Measurements from ENCODE around the gene PRADC1.

Gene PRADC1

DNA sequence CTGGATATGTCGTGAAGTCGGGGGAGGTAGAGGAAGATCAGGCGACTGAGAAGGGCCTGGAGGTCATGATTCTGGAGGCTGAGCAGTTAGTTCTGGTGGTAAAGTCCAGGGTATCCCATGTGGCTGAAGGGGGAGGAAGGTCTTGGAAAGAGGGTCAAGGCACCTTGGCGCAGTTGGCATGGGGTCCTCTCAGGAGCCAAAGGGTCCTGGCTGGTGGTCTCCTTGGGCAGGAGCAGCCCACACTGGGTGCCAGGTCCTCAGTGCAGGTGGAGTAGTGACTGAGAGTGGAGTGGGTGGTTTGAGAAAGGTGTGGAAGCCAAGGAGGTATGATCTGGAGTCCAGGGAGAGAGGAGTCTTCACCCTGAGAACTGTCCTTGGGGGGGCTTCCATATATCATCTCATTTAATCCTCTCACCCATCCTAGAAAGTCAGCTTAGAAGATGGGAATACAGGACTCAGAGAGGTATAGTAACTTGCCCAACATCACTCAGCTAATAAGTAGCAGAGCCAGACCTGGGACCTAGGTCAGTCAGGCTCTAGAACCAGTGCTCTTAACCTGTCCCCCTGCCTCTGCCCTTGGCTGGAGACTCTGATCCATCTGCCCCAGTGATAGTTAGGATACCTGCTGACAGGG lies 26.8 kb upstream of the PRADC1 start:
- no peak for FAIRE-seq
- DNase-seq (ENCODE audit: extremely low spot score, insufficient read length, low read depth) = no peak

DNA sequence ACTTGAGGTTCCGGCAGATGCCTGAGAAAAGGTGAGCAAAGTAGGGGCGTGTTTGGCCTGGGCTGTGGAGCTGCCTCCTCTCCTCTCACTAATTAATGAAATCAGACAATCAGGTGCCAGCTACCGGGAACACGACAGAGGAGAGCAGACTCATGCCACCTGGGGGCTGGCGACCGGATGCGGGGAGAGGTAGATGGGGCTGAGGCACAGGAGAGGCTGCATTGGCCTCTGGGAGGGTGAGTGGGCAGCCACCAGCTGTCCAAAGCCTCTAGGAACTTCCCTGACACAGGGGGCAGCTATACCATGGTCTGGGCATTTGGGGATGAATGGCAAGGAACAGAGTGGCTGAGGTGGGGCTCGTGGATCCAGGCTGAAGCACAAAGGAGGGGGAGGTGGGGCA lies 26.2 kb upstream of the PRADC1 start:
- FAIRE-seq (no peak), DNase-seq (ENCODE audit: extremely low spot score, insufficient read length, low read depth) (no peak)

DNA sequence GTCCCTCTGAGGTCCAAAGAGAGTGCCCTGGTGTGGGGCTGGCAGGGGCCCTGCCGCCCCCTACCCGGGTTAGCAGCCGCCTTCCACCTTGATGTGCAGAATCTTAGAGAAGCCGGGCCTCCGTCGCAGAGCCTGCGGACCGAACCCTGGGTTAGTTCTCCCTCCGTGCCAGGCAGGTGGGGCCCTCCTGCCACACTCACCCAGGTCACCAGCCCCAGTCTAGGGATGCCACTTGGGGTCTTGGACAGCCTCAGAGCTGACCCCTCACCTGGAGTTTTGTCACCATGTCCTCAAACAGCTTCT lies 25.8 kb upstream of the PRADC1 start:
- DNase-seq (ENCODE audit: extremely low spot score, insufficient read length, low read depth) = no peak
- FAIRE-seq = no peak

DNA sequence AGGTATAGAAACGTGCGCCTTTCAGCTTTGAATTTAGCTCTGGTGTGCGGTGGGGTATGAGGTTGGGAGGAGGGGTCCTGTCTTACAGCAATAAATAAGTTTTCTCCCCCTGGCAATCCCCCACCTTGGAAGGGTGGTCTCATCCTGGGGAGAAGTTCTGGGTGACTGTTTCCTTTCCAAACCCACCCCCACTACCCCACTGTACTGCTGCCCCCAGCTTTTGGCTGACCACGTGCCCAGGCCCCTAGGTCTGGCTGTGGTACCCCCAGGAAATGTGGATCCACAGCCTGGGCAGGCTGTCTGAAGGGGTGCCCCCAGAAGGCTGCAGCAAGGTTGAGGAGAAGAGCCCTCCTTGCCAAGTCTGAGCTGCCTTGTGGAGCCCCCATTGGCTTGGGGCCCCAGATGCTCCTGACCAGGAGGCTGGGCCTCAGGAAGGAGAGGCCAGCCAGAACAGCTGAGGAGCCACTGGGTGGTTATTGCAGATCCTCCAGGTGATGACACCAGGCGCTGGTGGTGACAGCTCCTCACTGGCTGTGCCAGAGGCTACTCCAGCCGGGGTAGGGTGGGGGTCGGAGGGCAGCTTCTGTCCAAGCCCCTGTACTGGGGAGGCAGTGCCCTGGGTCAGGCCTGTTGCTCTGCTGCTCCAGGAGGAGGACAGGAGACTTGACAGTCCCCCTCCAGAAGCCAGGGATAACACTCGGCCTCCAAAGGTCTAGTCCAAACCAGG lies 25.3 kb upstream of the PRADC1 start:
- DNase-seq (ENCODE audit: extremely low spot score, insufficient read length, low read depth) = no peak
- no peak for FAIRE-seq

DNA sequence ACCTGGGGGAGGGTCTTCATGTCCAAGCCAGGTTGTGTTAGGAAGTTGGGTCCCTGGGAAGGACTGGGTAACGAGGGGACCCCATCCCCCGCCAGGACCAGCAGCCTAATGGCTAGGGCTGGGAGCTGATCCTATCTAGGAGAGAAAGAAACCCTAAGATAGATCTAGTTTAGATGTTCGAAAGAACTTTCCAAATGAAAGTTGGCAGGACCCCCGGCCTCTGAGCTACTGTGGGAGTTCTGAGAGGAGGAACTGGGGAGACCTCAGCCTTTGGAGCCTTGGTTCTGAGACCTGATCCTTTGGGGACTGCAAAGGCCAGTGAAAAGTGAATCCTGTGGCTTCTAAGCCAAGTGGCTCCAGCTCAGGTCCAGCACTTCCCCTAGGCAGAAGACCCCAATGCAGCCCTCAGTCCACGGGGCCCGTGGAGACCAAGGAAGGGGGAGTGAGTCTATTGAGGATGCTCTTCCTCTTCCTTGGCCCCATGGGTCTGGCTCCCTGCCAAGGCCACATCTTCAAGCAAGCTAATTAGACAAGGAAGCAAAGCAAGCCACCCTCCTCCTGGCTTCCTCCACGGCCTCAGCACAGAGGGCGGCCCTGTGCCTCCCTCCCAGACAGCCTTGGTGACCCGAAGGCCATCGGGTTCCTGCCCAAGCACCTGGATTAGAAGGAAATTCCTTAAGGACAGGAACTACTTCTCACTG lies 24.5 kb upstream of the PRADC1 start:
- no peak for DNase-seq (ENCODE audit: extremely low spot score, insufficient read length, low read depth)
- no peak for FAIRE-seq

DNA sequence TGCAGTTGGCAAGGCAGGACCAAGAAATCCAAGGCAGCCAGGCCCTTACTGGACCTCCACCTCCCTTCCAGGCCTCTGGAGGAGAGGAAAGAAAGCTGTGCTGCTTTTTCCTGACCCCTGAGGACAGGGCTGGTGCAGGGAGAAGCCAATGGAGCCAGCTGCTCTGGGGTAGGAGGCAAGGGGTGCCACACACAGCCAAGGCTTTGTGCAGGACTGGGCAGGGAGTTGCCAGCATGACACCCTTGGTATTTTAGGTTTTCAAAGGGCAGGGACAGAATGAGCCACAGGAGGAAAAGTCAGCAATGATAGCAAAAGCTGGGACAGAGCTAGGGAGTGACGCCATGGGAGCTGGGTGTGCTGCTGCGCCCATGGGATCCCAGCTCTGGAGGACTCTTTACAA lies 24.0 kb upstream of the PRADC1 start:
- DNase-seq (ENCODE audit: extremely low spot score, insufficient read length, low read depth) (no peak), FAIRE-seq (no peak)

DNA sequence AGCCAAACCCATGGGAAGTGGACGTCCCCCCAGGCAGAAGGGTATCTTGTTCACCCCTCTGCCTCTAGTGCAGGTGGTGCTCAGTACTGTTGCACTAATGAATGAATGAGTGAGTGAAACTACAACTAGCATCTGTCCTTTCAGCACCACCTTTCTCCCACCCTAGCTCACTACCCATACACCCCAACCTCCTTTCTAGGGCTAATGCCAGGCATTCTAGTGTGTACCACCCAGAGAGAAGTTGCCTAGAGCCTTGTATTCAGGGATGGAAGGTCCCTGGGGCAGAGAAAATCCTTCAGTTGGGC lies 23.5 kb upstream of the PRADC1 start:
- no peak for DNase-seq (ENCODE audit: extremely low spot score, insufficient read length, low read depth)
- FAIRE-seq = no peak

DNA sequence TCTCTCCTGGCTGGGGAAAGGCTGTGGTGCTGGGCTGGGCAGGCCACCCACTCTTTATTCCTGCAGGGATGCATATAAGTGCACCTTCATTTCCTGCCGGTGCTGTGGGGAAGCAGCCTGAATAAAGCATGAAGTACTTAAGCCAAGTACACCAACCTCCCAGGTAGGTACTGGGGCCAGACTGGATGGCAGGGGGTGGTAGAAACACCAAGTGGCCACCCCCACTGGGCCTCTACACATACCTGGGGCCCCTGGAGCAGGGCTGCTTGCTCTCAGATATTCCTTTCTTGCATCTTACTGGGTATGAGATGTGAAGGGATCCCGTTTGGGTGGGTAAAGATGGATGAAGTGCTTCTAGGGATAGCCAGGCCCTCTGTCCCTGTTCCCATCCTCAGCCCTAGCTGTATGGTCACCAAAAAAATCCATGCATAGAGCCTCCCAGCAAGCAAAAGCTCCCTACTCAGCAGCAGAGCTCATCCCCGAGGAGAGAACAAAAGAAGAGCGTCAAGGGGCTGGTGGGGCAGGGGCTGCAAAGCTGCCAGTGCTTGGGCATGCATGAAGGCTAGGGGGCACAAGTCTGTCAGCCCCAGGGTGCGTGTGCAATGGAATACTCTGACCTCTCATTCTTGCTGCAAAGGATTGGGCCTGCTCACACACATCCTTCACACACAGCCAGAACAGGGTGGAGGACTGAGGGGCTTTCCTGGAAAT lies 23.0 kb upstream of the PRADC1 start:
- DNase-seq (ENCODE audit: extremely low spot score, insufficient read length, low read depth) (no peak), FAIRE-seq (no peak)

DNA sequence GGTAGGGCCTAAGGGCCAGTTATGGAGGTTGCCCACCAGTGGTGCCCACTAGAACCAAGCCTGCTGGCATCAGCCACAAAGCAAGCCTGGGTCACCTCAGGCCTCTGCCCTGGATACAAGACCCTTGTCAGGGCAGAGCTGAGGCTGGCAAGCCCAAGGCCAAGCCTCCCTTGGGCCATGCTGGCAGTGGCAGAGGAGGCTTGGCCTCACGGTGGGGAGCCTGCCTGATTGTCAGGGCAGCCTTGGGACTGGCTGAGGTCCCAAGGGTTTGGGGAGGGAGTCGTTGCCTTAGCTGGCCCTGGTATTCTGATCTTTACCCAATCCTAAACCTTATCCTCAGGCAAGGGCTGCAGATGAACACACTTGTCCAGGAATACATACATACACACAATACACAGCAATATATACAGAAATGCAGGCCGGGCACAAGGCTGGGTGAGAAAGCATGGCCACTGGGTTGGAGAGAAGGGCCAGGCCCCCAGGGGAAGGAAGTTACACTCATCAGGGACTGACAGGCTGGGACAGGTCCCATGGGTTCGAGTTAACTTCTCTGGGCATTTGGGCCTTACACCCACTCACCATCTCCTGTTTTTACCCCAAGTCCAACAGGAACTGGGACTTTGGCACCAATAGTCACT lies 22.1 kb upstream of the PRADC1 start:
- no peak for DNase-seq (ENCODE audit: extremely low spot score, insufficient read length, low read depth)
- FAIRE-seq = no peak

DNA sequence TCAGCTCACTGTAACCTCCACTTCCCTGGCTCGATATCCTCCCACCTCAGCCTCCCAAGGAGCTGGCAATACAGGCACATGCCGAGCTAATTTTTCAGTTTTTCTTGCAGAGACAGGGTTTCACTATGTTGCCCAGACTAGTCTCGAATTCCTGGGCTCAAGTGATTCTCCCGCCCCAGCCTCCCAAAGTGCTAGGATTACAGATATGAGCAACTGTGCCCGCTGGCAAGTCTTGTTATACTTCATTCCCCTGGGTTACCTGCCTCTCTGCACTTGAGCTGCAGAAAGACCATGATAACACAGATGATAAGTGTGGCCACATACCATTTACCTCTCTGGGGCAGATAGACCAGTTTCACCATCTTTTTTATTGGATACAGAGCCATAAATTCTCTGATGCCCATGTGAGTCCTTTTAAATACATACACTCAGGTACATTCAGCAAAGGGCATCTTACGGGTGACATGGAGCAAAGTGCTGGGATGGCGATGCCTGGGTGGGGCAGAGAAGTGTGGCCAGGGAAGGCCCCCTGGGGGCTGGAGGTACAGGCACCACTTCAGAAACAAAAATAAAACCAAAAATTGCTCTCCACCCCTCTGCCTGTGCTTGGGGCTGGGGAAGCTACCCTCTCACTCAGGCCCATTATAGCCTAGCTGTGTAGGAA lies 21.4 kb upstream of the PRADC1 start:
- no peak for FAIRE-seq
- no peak for DNase-seq (ENCODE audit: extremely low spot score, insufficient read length, low read depth)

DNA sequence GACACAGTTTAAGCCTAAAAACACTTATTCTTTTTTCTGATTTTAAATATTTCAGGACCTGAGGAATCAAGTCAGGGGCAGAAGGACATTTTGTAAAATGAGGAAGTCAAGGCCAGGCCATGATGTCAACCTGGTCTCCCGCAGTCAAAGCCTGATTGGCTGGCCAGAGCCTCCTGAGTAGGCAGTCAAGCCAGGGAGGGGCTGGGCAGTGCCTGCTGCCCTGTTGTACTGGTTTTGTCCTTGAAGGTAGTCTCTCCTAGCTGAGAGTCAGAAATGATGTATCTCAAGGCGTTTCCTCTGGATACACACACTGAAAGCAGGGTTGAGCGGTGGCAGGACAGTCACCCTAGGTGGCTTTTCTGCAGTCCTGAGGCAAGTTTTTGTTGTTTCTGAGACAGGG lies 20.9 kb upstream of the PRADC1 start:
- DNase-seq (ENCODE audit: extremely low spot score, insufficient read length, low read depth) = no peak
- no peak for FAIRE-seq

DNA sequence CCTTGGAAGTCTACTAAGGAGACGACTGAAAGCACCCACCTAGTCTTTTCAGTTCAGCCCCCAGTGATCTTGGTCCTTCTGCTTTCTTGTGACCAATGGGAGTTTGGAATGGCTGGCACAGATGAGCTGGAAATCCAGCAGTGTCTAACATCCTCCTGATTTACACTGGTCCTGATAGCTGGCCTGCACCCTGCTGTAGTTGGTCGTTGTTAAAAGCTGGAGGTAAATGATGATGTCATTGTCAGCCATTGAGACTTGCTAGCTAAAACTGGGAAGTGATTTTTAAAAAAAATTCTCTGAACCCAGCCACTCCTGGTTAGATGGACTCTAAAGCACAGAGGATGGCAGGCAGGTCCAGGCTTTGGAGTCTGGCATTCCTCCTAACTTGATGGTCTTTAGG lies 20.4 kb upstream of the PRADC1 start:
- no peak for FAIRE-seq
- DNase-seq (ENCODE audit: extremely low spot score, insufficient read length, low read depth) = no peak

DNA sequence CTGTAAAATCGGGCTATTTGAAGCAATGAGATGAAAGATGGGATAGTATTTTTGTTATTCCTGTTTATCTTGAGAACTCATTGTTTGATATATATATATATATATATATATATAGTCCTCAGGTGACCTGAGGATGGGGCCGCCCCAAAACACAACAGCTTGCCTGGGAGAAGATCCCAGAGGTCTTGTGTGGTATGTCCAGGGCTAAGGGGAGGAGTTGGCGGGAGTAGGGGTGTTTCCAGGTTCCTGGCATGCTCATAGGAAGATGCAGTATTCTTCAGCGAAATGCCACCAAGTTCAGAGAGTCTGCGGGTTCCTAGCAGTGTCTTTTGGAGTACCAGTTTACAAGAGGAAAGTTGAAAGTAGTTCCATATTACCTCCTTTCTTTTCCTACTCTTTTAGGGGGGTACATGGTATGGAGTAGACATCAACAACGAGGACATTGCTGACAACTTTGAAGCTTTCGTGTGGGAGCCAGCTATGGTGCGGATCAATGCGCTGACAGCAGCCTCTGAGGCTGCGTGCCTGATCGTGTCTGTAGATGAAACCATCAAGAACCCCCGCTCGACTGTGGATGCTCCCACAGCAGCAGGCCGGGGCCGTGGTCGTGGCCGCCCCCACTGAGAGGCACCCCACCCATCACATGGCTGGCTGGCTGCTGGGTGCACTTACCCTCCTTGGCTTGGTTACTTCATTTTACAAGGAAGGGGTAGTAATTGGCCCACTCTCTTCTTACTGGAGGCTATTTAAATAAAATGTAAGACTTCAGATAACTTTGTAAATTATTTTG lies 19.4 kb upstream of the PRADC1 start:
- DNase-seq (ENCODE audit: extremely low spot score, insufficient read length, low read depth) (no peak), FAIRE-seq (no peak)

DNA sequence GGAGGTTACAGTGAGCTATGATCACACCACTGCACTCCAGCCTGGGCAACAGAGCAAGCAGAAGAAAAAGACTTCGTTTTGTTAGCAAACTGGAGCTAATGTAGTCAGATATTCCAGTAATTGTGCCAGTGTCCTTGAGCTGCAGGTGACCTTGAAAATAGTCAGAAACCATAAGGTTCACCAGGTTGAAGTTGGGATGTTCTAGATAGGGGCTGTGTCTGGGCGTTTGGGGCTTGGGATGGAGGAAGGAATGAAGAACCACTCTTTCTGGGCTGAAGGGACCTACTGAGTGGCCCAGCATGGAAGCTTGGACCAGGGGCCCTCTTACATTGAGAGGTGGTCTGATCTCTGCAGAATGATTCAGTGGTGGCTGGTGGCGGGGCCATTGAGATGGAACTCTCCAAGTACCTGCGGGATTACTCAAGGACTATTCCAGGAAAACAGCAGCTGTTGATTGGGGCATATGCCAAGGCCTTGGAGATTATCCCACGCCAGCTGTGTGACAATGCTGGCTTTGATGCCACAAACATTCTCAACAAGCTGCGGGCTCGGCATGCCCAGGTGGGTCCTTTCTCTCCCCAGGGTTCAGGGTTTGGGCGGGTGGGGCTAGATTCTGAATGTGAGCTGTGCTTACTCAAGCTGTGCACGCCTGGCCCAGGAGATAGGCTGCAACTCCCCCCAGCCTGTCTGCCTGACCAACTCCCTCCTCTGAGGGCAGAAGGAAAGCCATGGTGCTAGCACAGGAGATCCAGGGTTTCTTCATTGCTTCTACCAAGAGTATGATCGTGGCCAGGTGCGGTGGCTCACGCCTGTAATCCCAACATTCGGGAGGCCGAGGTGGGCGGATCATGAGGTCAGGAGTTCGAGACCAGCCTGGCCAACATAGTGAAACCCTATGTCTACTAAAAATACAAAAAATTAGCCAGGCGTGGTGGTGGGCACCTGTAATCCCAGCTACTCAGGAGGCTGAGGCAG lies 18.1 kb upstream of the PRADC1 start:
- no peak for DNase-seq (ENCODE audit: extremely low spot score, insufficient read length, low read depth)

DNA sequence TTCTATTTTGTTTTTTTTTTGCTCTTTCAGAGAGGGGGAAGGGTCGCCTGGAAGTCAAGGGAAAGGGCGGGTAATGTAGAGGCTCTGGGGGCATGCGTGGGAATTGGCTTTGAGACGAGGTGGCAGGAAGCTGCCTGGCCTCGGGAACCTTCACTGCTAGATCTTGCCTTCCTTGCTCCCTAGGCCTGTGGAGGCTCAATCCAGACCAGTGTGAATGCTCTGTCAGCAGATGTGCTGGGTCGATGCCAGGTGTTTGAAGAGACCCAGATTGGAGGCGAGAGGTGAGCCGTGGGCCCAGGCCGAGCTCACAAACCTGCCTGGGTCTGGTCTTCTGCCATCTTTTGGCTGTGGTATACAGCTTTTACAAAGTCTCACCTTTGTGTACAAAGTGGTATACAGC lies 16.6 kb upstream of the PRADC1 start:
- FAIRE-seq = no peak
- no peak for DNase-seq (ENCODE audit: extremely low spot score, insufficient read length, low read depth)

More for the DNA sequence above, 18.1 kb upstream of the PRADC1 start:
- FAIRE-seq = no peak

DNA sequence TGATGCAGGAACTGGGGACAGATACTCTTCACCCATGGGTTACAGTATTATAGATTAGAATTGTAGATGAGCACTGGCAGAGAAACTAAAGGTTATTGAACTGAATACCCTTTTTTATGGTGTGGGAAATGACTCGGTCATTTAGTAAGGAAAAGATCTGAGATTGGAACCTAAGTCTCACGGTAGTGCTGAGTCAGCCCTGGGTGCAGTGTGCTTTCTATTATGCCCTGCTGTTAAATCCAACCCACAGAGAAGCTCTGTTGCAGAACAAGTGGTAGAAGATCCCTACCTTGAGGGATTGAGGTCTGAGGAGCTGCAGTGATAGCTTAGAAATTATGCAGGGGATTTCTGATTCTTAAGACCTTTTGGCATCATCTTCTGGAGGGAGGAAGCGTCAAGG lies 13.8 kb upstream of the PRADC1 start:
- no peak for DNase-seq (ENCODE audit: extremely low spot score, insufficient read length, low read depth)
- FAIRE-seq = no peak

DNA sequence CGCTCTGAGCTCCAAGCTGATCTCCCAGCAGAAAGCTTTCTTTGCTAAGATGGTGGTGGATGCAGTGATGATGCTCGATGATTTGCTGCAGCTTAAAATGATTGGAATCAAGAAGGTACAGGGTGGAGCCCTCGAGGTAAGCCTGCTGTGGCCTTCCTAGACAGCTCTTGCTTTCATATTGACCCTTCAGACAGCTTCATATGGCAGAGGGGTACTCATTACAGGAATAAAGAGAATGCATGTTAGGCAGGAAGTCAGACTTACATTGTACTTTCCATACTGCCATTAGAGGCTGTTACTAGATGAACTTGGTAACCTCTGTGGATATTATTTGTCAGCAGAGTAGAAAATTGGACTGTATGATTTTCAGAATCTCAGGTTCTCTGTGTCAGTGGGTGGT lies 11.5 kb upstream of the PRADC1 start:
- DNase-seq (ENCODE audit: extremely low spot score, insufficient read length, low read depth) = no peak
- no peak for FAIRE-seq

DNA sequence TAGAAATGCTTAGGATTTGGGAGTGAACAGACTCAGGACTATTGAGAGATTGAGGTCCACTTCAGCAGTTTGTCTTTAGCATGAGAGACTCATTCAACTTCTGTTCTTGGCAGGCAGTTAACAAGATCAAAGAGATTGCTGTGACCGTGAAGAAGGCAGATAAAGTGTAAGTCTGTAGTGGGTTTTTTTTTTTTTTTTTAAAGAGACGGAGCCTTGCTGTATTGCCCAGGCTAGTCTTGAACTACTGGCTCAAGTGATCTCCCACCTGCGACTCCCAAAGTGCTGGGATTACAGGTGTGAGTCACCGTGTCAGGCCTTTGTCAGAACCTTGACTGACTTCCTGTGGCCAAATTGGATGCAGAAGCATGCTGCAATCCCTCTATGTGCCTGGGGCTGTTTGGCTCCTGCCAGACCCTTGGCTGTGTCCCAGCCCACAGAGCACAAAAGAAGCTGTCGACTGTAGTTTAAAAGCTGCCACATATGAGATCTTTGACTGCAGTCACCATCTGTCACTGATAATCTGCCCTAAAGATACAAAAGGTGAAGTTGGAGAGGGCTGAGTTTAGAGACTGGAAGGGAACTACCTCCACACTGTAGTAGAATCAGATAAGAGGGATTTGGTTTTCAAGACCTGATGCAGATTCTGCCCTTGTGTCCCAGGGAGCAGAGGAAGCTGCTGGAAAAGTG lies 11.0 kb upstream of the PRADC1 start:
- FAIRE-seq (no peak), DNase-seq (ENCODE audit: extremely low spot score, insufficient read length, low read depth) (no peak)

Data from GM18507 (cell line).